IMR-90 (cell line): ENCODE measurements around the gene YBEY. TPM values are rescaled to one million over a fixed set of nuclear protein-coding genes. Genes with fewer than 3 reads are reported as not detected.

Source experiments
- ATAC-seq: fragments of 200-7000 bp; cut with Tn5 transposase; 2 replicates; pipeline ENCODE4 v1.9.1; 2020; ENCODE audit warnings: low read depth, mild to moderate bottlenecking, moderate library complexity
- BruUV-seq: library from RNA; stranded (reverse); fragments of 400-500 nt; replicated peaks from 2 replicates; lab custom pipeline; 2021; lab: Mats Ljungman, UMichigan
- CTCF ChIA-PET: fragments of 300-600 bp; formaldehyde crosslinking; extraction: SDS; loops from one replicate; lab custom pipeline; 2021; ENCODE audit warnings: antibody characterized with exemption; lab: Yijun Ruan, JAX
- POLR2A ChIA-PET: fragments of 300-600 bp; sonication (Branson Sonifier 250); formaldehyde crosslinking; loops from one replicate; lab custom pipeline; 2022; ENCODE audit warnings: antibody characterized with exemption; ENCODE audit not compliant: unreplicated experiment; lab: Charles Lee
- DNase-seq: peaks from one replicate; pipeline ENCODE4 v3.0.0; 2013
- H2AFZ ChIP-seq: replicated peaks from 2 replicates; pipeline ENCODE3; 2013; ENCODE audit warnings: low read length, mild to moderate bottlenecking; ENCODE audit not compliant: poor library complexity
- H2AK5ac ChIP-seq: 2 replicates; pipeline ENCODE4 v1.6.1; 2013; ENCODE audit warnings: low read depth, low read length, inconsistent platforms
- H2AK9ac ChIP-seq: replicated peaks from 2 replicates; pipeline ENCODE3; 2013; ENCODE audit warnings: mild to moderate bottlenecking, low read depth, low read length, moderate library complexity; ENCODE audit not compliant: poor library complexity
- H2BK120ac ChIP-seq: 2 replicates; pipeline ENCODE4 v1.6.1; 2013; ENCODE audit warnings: low read depth, low read length, inconsistent platforms
- H2BK15ac ChIP-seq: 3 replicates; pipeline ENCODE4 v1.6.1; 2013; ENCODE audit warnings: low read depth, low read length, inconsistent platforms
- H2BK20ac ChIP-seq: 2 replicates; pipeline ENCODE4 v1.6.1; 2013; ENCODE audit warnings: low read depth, mild to moderate bottlenecking, inconsistent platforms, low read length, moderate library complexity
- H2BK5ac ChIP-seq: 2 replicates; pipeline ENCODE4 v1.6.1; 2013; ENCODE audit warnings: mild to moderate bottlenecking, low read depth, low read length, inconsistent platforms; ENCODE audit not compliant: poor library complexity, severe bottlenecking
- H3K14ac ChIP-seq: replicated peaks from 2 replicates; pipeline ENCODE4 v1.6.1; 2013; ENCODE audit warnings: low read depth, low read length, inconsistent platforms
- H3K18ac ChIP-seq: 2 replicates; pipeline ENCODE4 v1.6.1; 2013; ENCODE audit warnings: low read depth, low read length, control low read depth
- H3K23ac ChIP-seq: 2 replicates; pipeline ENCODE4 v1.6.1; 2013; ENCODE audit warnings: low read depth, low read length, inconsistent platforms
- H3K27ac ChIP-seq: 2 replicates; pipeline ENCODE4 v1.5.1; 2013; ENCODE audit warnings: mild to moderate bottlenecking, control low read depth, low read length; ENCODE audit not compliant: insufficient read depth
- H3K27me3 ChIP-seq: 2 replicates; pipeline ENCODE4 v1.6.1; 2013; ENCODE audit warnings: low read length; ENCODE audit not compliant: control insufficient read depth, insufficient read depth
- H3K36me3 ChIP-seq: 2 replicates; pipeline ENCODE4 v1.6.1; 2013; ENCODE audit warnings: low read length, mixed read lengths; ENCODE audit not compliant: control insufficient read depth, insufficient read depth
- H3K4ac ChIP-seq: 2 replicates; pipeline ENCODE4 v1.6.1; 2013; ENCODE audit warnings: low read depth, low read length, inconsistent platforms
- H3K4me1 ChIP-seq: 2 replicates; pipeline ENCODE4 v1.6.1; 2013; ENCODE audit warnings: low read length, mixed read lengths; ENCODE audit not compliant: control insufficient read depth, insufficient read depth
- H3K4me2 ChIP-seq: 2 replicates; pipeline ENCODE4 v1.6.1; 2013; ENCODE audit warnings: low read depth, mild to moderate bottlenecking, control low read depth, low read length, moderate library complexity
- H3K4me3 ChIP-seq: 2 replicates; pipeline ENCODE4 v1.5.1; 2013; ENCODE audit warnings: low read depth, mild to moderate bottlenecking, control low read depth, low read length, moderate library complexity; ENCODE audit not compliant: insufficient read depth
- H3K56ac ChIP-seq: 2 replicates; pipeline ENCODE4 v1.6.1; 2013; ENCODE audit warnings: low read length, inconsistent platforms; ENCODE audit not compliant: insufficient read depth; ENCODE audit errors: extremely low read depth
- H3K79me1 ChIP-seq, 2 experiments: 2 replicates each; pipeline ENCODE4 v1.6.1; 2013; ENCODE audit warnings: low read length in 2 of 2, inconsistent platforms in 1 of 2, low read depth in 1 of 2
- H3K9ac ChIP-seq: 2 replicates; pipeline ENCODE4 v1.6.1; 2013; ENCODE audit warnings: low read depth, low read length, control low read depth
- H3K9me1 ChIP-seq: 2 replicates; pipeline ENCODE4 v1.6.1; 2013; ENCODE audit warnings: low read length, inconsistent platforms; ENCODE audit not compliant: insufficient read depth
- H3K9me3 ChIP-seq: 2 replicates; pipeline ENCODE4 v1.6.1; 2013; ENCODE audit warnings: low read length; ENCODE audit not compliant: control insufficient read depth, insufficient read depth
- H4K20me1 ChIP-seq: 2 replicates; pipeline ENCODE4 v1.6.1; 2013; ENCODE audit warnings: low read length, inconsistent platforms; ENCODE audit not compliant: insufficient read depth
- H4K5ac ChIP-seq: 2 replicates; pipeline ENCODE4 v1.6.1; 2013; ENCODE audit warnings: mild to moderate bottlenecking, low read depth, low read length, control low read depth
- H4K8ac ChIP-seq, 2 experiments: 2 replicates each; pipeline ENCODE4 v1.6.1; 2013; ENCODE audit warnings: low read depth in 2 of 2, low read length in 2 of 2, control low read depth in 1 of 2, inconsistent platforms in 1 of 2
- H4K91ac ChIP-seq: 2 replicates; pipeline ENCODE4 v1.6.1; 2013; ENCODE audit warnings: low read depth, low read length, inconsistent platforms; ENCODE audit not compliant: insufficient read depth
- FOS ChIP-seq: fragments of 150-350 bp; IDR thresholded peaks from 2 replicates; pipeline ENCODE4 v1.6.1; 2016; ENCODE audit warnings: low read depth, low read length
- MAFK ChIP-seq: IDR thresholded peaks from 2 replicates; pipeline ENCODE4 v1.6.1; 2012; ENCODE audit warnings: low read depth, low read length, improper control_type of control experiment
- WGBS, 2 experiments: methylation state at CpG; one replicate each; pipeline versions ENCODE4 v1.1.5 to v1.1.7; 2013; ENCODE audit warnings: missing lambda C conversion rate in 2 of 2; ENCODE audit not compliant: insufficient read length in 1 of 2; ENCODE audit errors: extremely low coverage in 2 of 2; 5-methylcytosine and 5-hydroxymethylcytosine counted together
- dilution Hi-C: fragments of 300-500 bp; cut with HindIII; formaldehyde crosslinking; loops from one replicate; pipeline ENCODE4 v1.14.3; 2018; ENCODE audit warnings: low sequenced_read_pairs; ENCODE audit not compliant: unreplicated experiment
- in situ Hi-C: fragments of 300-500 bp; cut with MboI; formaldehyde crosslinking; loops from 3 replicates; pipeline ENCODE4 v1.14.3; 2019; ENCODE audit warnings: low sequenced_read_pairs, inconsistent platforms, mixed read lengths
- intact Hi-C: fragments of 100-400 bp; cut with micrococcal nuclease; formaldehyde crosslinking; loops from 2 replicates; pipeline ENCODE4 v1.10.0; 2022
- polyA plus RNA-seq, 3 experiments: library from polyadenylated mRNA; depleted of rRNA; stranded (reverse); fragments of >200 nt; gene quantifications; 2 replicates each; pipeline ENCODE4 v1.2.3, GENCODE V29; 2012; ENCODE audit warnings: low replicate concordance in 1 of 3
- total RNA-seq: library from RNA; depleted of rRNA; stranded (reverse); fragments of >200 nt; gene quantifications from 2 replicates; pipeline ENCODE4 v1.2.3, GENCODE V29; 2012

The YBEY gene
- total and polyA plus RNA-seq, 2 of the 4 experiments (the other 2 are of a cell fraction), result 5.9 to 26.2 TPM

- Histone ChIP-seq H2AFZ (no peak overlapping the region), H3K14ac (no peak overlapping the region), H3K36me3 (peaks cover 12% of the 10 kb centered on the region), H3K27ac (no peak overlapping the region), H3K23ac (peak overlapping the region; percentile 1; the same call in 1 of the 2 replicates), H3K27me3 (no peaks in the 10 kb centered on the region), H3K4ac (no peak overlapping the region), H2BK20ac (no peak overlapping the region), H4K20me1 (no peaks in the 10 kb centered on the region), H4K5ac (no peak overlapping the region), H3K4me3 (no peak overlapping the region), H2AK5ac (no peak overlapping the region), H3K18ac (no peak overlapping the region), H4K91ac (no peak overlapping the region), H2BK15ac (no peak overlapping the region), H3K9ac (no peak overlapping the region), H2AK9ac (no peak overlapping the region), H3K79me1 (peaks cover 19 to 35% of the 10 kb centered on the region in 2 experiments), H3K56ac (no peak overlapping the region), H2BK5ac (no peak overlapping the region), H3K4me1 (peaks cover 6% of the 10 kb centered on the region), H3K9me3 (no peaks in the 10 kb centered on the region), H3K4me2 (no peak overlapping the region), H4K8ac (no peak overlapping the region), H3K9me1 (peaks cover 3% of the 10 kb centered on the region; the same call in 1 of the 2 replicates), H2BK120ac (no peak overlapping the region)
- ATAC-seq, result no peak
- BruUV-seq, result no TSS peak
- dilution Hi-C loops (no loop called here), intact Hi-C loops (loop anchor here (5.0 kb wide), 1 partner anchor 317 kb away; no protein-coding TSS in a partner anchor), in situ Hi-C loops (no loop called here)
- 38% methylated on average over 2 of the region's 6 CpGs; no CpG with 5 or more reads in 1 of the 2 experiments for WGBS, 2 experiments
- ChIA-PET POLR2A (no interaction called here), CTCF (no interaction called here)
- TF ChIP-seq FOS (no peak), MAFK (peak; percentile 89)
- DNase-seq, result no peak
Observed at GRCh38 chr21:46289655-46290179, 3.6 kb downstream of the YBEY start.
